Keratinocyte (primary cell): ENCODE data around the gene GSTM4. TPM values are rescaled to one million over a fixed set of nuclear protein-coding genes. Genes with fewer than 3 reads are reported as not detected.
A peak's percentile ranks its signal among the peaks of the same experiment; 100 is the strongest.

Experiments
- DNase-seq: peaks from one replicate; pipeline ENCODE4 v3.0.0-alpha.2; 2011; ENCODE audit warnings: low read depth, missing footprints, low spot score
- FAIRE-seq: peaks from 2 replicates; lab custom pipeline; 2011; peaks lifted over from hg19 to GRCh38; lab: Jason Lieb, UNC
- H2AFZ ChIP-seq: 2 replicates; pipeline ENCODE4 v1.6.0; 2012; ENCODE audit warnings: low read length, control low read depth, inconsistent platforms; ENCODE audit not compliant: control insufficient read depth
- H3K27ac ChIP-seq: 2 replicates; pipeline ENCODE4 v1.5.1; 2011; ENCODE audit warnings: low read length; ENCODE audit not compliant: control insufficient read depth, insufficient read depth
- H3K27me3 ChIP-seq: 3 replicates; pipeline ENCODE4 v1.6.0; 2011; ENCODE audit warnings: low read length; ENCODE audit not compliant: control insufficient read depth, insufficient read depth; ENCODE audit errors: extremely low read depth
- H3K36me3 ChIP-seq, 2 experiments: 2 replicates in 1 of 2; 3 replicates in 1 of 2; pipeline ENCODE4 v1.5.1; 2011; ENCODE audit warnings: low read length in 2 of 2, mild to moderate bottlenecking in 1 of 2; ENCODE audit not compliant: control insufficient read depth in 2 of 2, insufficient read depth in 2 of 2; ENCODE audit errors: extremely low read depth in 1 of 2
- H3K4me1 ChIP-seq: 3 replicates; pipeline ENCODE4 v1.5.1; 2011; ENCODE audit warnings: low read length; ENCODE audit not compliant: control insufficient read depth, insufficient read depth; ENCODE audit errors: extremely low read depth
- H3K4me2 ChIP-seq: 3 replicates; pipeline ENCODE4 v1.6.0; 2011; ENCODE audit warnings: low read depth, low read length; ENCODE audit not compliant: control insufficient read depth, insufficient read depth; ENCODE audit errors: extremely low read depth
- H3K4me3 ChIP-seq, 3 experiments: fragments of 200-600 bp in 1 of 3; sonication (generic) in 1 of 3; 2 replicates in 2 of 3; 3 replicates in 1 of 3; pipeline ENCODE4 v1.5.1; 2011 to 2016; ENCODE audit warnings: low read length in 3 of 3, mild to moderate bottlenecking in 3 of 3, control low read depth in 2 of 3, inconsistent platforms in 1 of 3, low read depth in 1 of 3, mixed read lengths in 1 of 3, mixed run types in 1 of 3, moderate library complexity in 1 of 3; ENCODE audit not compliant: control insufficient read depth in 2 of 3, insufficient read depth in 2 of 3; ENCODE audit errors: extremely low read depth in 1 of 3
- H3K79me2 ChIP-seq: 2 replicates; pipeline ENCODE4 v1.6.0; 2012; ENCODE audit warnings: low read length; ENCODE audit not compliant: control insufficient read depth, insufficient read depth
- H3K9ac ChIP-seq: 3 replicates; pipeline ENCODE4 v1.6.0; 2011; ENCODE audit warnings: low read length; ENCODE audit not compliant: control insufficient read depth, insufficient read depth; ENCODE audit errors: extremely low read depth
- H3K9me1 ChIP-seq: 3 replicates; pipeline ENCODE4 v1.6.0; 2011; ENCODE audit warnings: low read length; ENCODE audit not compliant: control insufficient read depth, insufficient read depth; ENCODE audit errors: extremely low read depth
- H3K9me3 ChIP-seq: 2 replicates; pipeline ENCODE4 v1.5.1; 2012; ENCODE audit warnings: low read depth, low read length; ENCODE audit not compliant: control insufficient read depth
- H4K20me1 ChIP-seq: 3 replicates; pipeline ENCODE4 v1.6.0; 2011; ENCODE audit warnings: low read length; ENCODE audit not compliant: control insufficient read depth, insufficient read depth; ENCODE audit errors: extremely low read depth
- CTCF ChIP-seq, 3 experiments: IDR thresholded peaks in 1 of 3; conservative IDR thresholded peaks in 1 of 3; optimal IDR thresholded peaks in 1 of 3; 2 replicates in 2 of 3; 3 replicates in 1 of 3; pipeline versions ENCODE3 to v1.5.1; 2011; ENCODE audit warnings: low read length in 3 of 3, mild to moderate bottlenecking in 3 of 3, moderate library complexity in 2 of 3, control low read depth in 1 of 3, inconsistent platforms in 1 of 3; ENCODE audit not compliant: insufficient read depth in 2 of 3; ENCODE audit errors: extremely low read depth in 1 of 3
- EZH2 ChIP-seq: IDR thresholded peaks from one replicate; pipeline ENCODE4 v1.6.1; 2012; ENCODE audit warnings: inconsistent platforms, mild to moderate bottlenecking, low read length, moderate library complexity
- dilution Hi-C: fragments of 300-500 bp; cut with MboI; formaldehyde crosslinking; loops from one replicate; pipeline ENCODE4 v1.7.0; 2020; ENCODE audit warnings: low sequenced_read_pairs; ENCODE audit not compliant: extremely low pct_ligation_motif_present
- polyA plus RNA-seq, 5 experiments: library from polyadenylated mRNA; depleted of rRNA in 3 of 5; stranded (reverse) in 3 of 5; stranded (forward) in 1 of 5; unstranded in 1 of 5; fragments of >200 nt; gene quantifications; 1 replicate in 1 of 5; 2 replicates in 3 of 5; 3 replicates in 1 of 5; pipeline versions ENCODE4 v1.2.1 to v1.2.3, GENCODE V29; 2011 to 2012; ENCODE audit warnings: missing spikeins in 2 of 5, low read depth in 1 of 5, low replicate concordance in 1 of 5

GSTM4 gene
- polyA plus RNA-seq, 1 donor (not counting 4 experiments of a cell fraction or from before 2014, with no cell fraction given) = 15.9 TPM

GRCh38 chr1:109620401-109620791 lies 35.5 kb upstream of the GSTM4 start:
- Histone ChIP-seq H3K9ac (peak overlapping the region; percentile 90), H4K20me1 (no peaks in the 10 kb centered on the region), H3K4me3 (peak overlapping the region; percentile 66 to 95 (median 89)), H3K27ac (peak overlapping the region; percentile 87), H3K4me1 (peaks cover 24% of the 10 kb centered on the region), H2AFZ (peak overlapping the region; percentile 89), H3K36me3 (no peaks in the 10 kb centered on the region), H3K9me1 (no peaks in the 10 kb centered on the region), H3K27me3 (no peaks in the 10 kb centered on the region), H3K79me2 (peaks cover 50% of the 10 kb centered on the region), H3K9me3 (no peaks in the 10 kb centered on the region), H3K4me2 (peak overlapping the region; percentile 99)
- FAIRE-seq = no peak
- no peak for DNase-seq
- no peak for TF ChIP-seq CTCF (optimal IDR thresholded peaks at IDR 0.05 in 1 of 3, IDR thresholded peaks at IDR 0.05 in 1 of 3, conservative IDR thresholded peaks at IDR 0.05 in 1 of 3; ENCODE audit: extremely low read depth in 1 of 3, insufficient read depth in 2 of 3, low read length in 3 of 3)
- dilution Hi-C loops = no loop called here

- Histone ChIP-seq H3K27ac (peak overlapping the region; percentile 87), H3K79me2 (peaks cover 50% of the 10 kb centered on the region), H3K36me3 (no peaks in the 10 kb centered on the region), H3K9me3 (no peaks in the 10 kb centered on the region), H3K4me3 (peak overlapping the region; percentile 66 to 95 (median 89)), H3K9me1 (no peaks in the 10 kb centered on the region), H3K9ac (peak overlapping the region; percentile 90), H3K27me3 (no peaks in the 10 kb centered on the region), H4K20me1 (no peaks in the 10 kb centered on the region), H3K4me2 (peak overlapping the region; percentile 99), H3K4me1 (peaks cover 24% of the 10 kb centered on the region), H2AFZ (peak overlapping the region; percentile 52)
- no peak for DNase-seq
- FAIRE-seq = no peak
- TF ChIP-seq EZH2 = no peak
- TF ChIP-seq CTCF (optimal IDR thresholded peaks at IDR 0.05 in 1 of 3, IDR thresholded peaks at IDR 0.05 in 1 of 3, conservative IDR thresholded peaks at IDR 0.05 in 1 of 3; ENCODE audit: extremely low read depth in 1 of 3, insufficient read depth in 2 of 3, low read length in 3 of 3) = no peak
- dilution Hi-C loops = no loop called here
Measured at GRCh38 chr1:109620841-109621286, 35.0 kb upstream of the GSTM4 start.
